Keratinocyte (primary cell): ENCODE data around the gene MAGI2. TPM values are rescaled to one million over a fixed set of nuclear protein-coding genes. Genes with fewer than 3 reads are reported as not detected.

ENCODE experiments used
- DNase-seq: peaks from one replicate; pipeline ENCODE4 v3.0.0-alpha.2; 2011; ENCODE audit warnings: low read depth, missing footprints, low spot score
- FAIRE-seq: peaks from 2 replicates; lab custom pipeline; 2011; peaks lifted over from hg19 to GRCh38; lab: Jason Lieb, UNC
- H2AFZ ChIP-seq: 2 replicates; pipeline ENCODE4 v1.6.0; 2012; ENCODE audit warnings: low read length, control low read depth, inconsistent platforms; ENCODE audit not compliant: control insufficient read depth
- H3K27ac ChIP-seq: 2 replicates; pipeline ENCODE4 v1.5.1; 2011; ENCODE audit warnings: low read length; ENCODE audit not compliant: control insufficient read depth, insufficient read depth
- H3K27me3 ChIP-seq: 3 replicates; pipeline ENCODE4 v1.6.0; 2011; ENCODE audit warnings: low read length; ENCODE audit not compliant: control insufficient read depth, insufficient read depth; ENCODE audit errors: extremely low read depth
- H3K36me3 ChIP-seq, 2 experiments: 2 replicates in 1 of 2; 3 replicates in 1 of 2; pipeline ENCODE4 v1.5.1; 2011; ENCODE audit warnings: low read length in 2 of 2, mild to moderate bottlenecking in 1 of 2; ENCODE audit not compliant: control insufficient read depth in 2 of 2, insufficient read depth in 2 of 2; ENCODE audit errors: extremely low read depth in 1 of 2
- H3K4me1 ChIP-seq: 3 replicates; pipeline ENCODE4 v1.5.1; 2011; ENCODE audit warnings: low read length; ENCODE audit not compliant: control insufficient read depth, insufficient read depth; ENCODE audit errors: extremely low read depth
- H3K4me2 ChIP-seq: 3 replicates; pipeline ENCODE4 v1.6.0; 2011; ENCODE audit warnings: low read depth, low read length; ENCODE audit not compliant: control insufficient read depth, insufficient read depth; ENCODE audit errors: extremely low read depth
- H3K4me3 ChIP-seq, 3 experiments: fragments of 200-600 bp in 1 of 3; sonication (generic) in 1 of 3; 2 replicates in 2 of 3; 3 replicates in 1 of 3; pipeline ENCODE4 v1.5.1; 2011 to 2016; ENCODE audit warnings: low read length in 3 of 3, mild to moderate bottlenecking in 3 of 3, control low read depth in 2 of 3, inconsistent platforms in 1 of 3, low read depth in 1 of 3, mixed read lengths in 1 of 3, mixed run types in 1 of 3, moderate library complexity in 1 of 3; ENCODE audit not compliant: control insufficient read depth in 2 of 3, insufficient read depth in 2 of 3; ENCODE audit errors: extremely low read depth in 1 of 3
- H3K79me2 ChIP-seq: 2 replicates; pipeline ENCODE4 v1.6.0; 2012; ENCODE audit warnings: low read length; ENCODE audit not compliant: control insufficient read depth, insufficient read depth
- H3K9ac ChIP-seq: 3 replicates; pipeline ENCODE4 v1.6.0; 2011; ENCODE audit warnings: low read length; ENCODE audit not compliant: control insufficient read depth, insufficient read depth; ENCODE audit errors: extremely low read depth
- H3K9me1 ChIP-seq: 3 replicates; pipeline ENCODE4 v1.6.0; 2011; ENCODE audit warnings: low read length; ENCODE audit not compliant: control insufficient read depth, insufficient read depth; ENCODE audit errors: extremely low read depth
- H3K9me3 ChIP-seq: 2 replicates; pipeline ENCODE4 v1.5.1; 2012; ENCODE audit warnings: low read depth, low read length; ENCODE audit not compliant: control insufficient read depth
- H4K20me1 ChIP-seq: 3 replicates; pipeline ENCODE4 v1.6.0; 2011; ENCODE audit warnings: low read length; ENCODE audit not compliant: control insufficient read depth, insufficient read depth; ENCODE audit errors: extremely low read depth
- CTCF ChIP-seq, 3 experiments: IDR thresholded peaks in 1 of 3; conservative IDR thresholded peaks in 1 of 3; optimal IDR thresholded peaks in 1 of 3; 2 replicates in 2 of 3; 3 replicates in 1 of 3; pipeline versions ENCODE3 to v1.5.1; 2011; ENCODE audit warnings: low read length in 3 of 3, mild to moderate bottlenecking in 3 of 3, moderate library complexity in 2 of 3, control low read depth in 1 of 3, inconsistent platforms in 1 of 3; ENCODE audit not compliant: insufficient read depth in 2 of 3; ENCODE audit errors: extremely low read depth in 1 of 3
- EZH2 ChIP-seq: IDR thresholded peaks from one replicate; pipeline ENCODE4 v1.6.1; 2012; ENCODE audit warnings: inconsistent platforms, mild to moderate bottlenecking, low read length, moderate library complexity
- dilution Hi-C: fragments of 300-500 bp; cut with MboI; formaldehyde crosslinking; loops from one replicate; pipeline ENCODE4 v1.7.0; 2020; ENCODE audit warnings: low sequenced_read_pairs; ENCODE audit not compliant: extremely low pct_ligation_motif_present
- polyA plus RNA-seq, 5 experiments: library from polyadenylated mRNA; depleted of rRNA in 3 of 5; stranded (reverse) in 3 of 5; stranded (forward) in 1 of 5; unstranded in 1 of 5; fragments of >200 nt; gene quantifications; 1 replicate in 1 of 5; 2 replicates in 3 of 5; 3 replicates in 1 of 5; pipeline versions ENCODE4 v1.2.1 to v1.2.3, GENCODE V29; 2011 to 2012; ENCODE audit warnings: missing spikeins in 2 of 5, low read depth in 1 of 5, low replicate concordance in 1 of 5

The MAGI2 gene
- polyA plus RNA-seq, 1 donor (not counting 4 experiments of a cell fraction or from before 2014, with no cell fraction given) = 0.07 TPM

- Histone ChIP-seq H3K4me1 (no peaks in the 10 kb centered on the region), H3K9me1 (no peaks in the 10 kb centered on the region), H3K9ac (no peak overlapping the region), H3K9me3 (no peaks in the 10 kb centered on the region), H3K27me3 (no peaks in the 10 kb centered on the region), H4K20me1 (no peaks in the 10 kb centered on the region), H3K4me2 (no peak overlapping the region), H3K4me3 (no peak overlapping the region), H2AFZ (no peak overlapping the region), H3K27ac (no peak overlapping the region), H3K79me2 (no peaks in the 10 kb centered on the region), H3K36me3 (no peaks in the 10 kb centered on the region)
- TF ChIP-seq EZH2 (no peak), CTCF (optimal IDR thresholded peaks at IDR 0.05 in 1 of 3, IDR thresholded peaks at IDR 0.05 in 1 of 3, conservative IDR thresholded peaks at IDR 0.05 in 1 of 3; ENCODE audit: extremely low read depth in 1 of 3, insufficient read depth in 2 of 3, low read length in 3 of 3) (no peak)
- no peak for FAIRE-seq
- no peak for DNase-seq
- dilution Hi-C loops = no loop called here
These were observed 910.5 kb downstream of the MAGI2 start for GRCh38 chr7:78542981-78543380.

GRCh38 chr7:78542541-78542940, 910.9 kb downstream of the MAGI2 start:
- FAIRE-seq (no peak), DNase-seq (no peak)
- no peak overlapping the region for H2AFZ ChIP-seq
- no peaks in the 10 kb centered on the region for H3K27me3 ChIP-seq
- no peak overlapping the region for H3K4me3 ChIP-seq
- H3K36me3 ChIP-seq = no peaks in the 10 kb centered on the region
- no peak for TF ChIP-seq CTCF (optimal IDR thresholded peaks at IDR 0.05 in 1 of 3, IDR thresholded peaks at IDR 0.05 in 1 of 3, conservative IDR thresholded peaks at IDR 0.05 in 1 of 3; ENCODE audit: extremely low read depth in 1 of 3, insufficient read depth in 2 of 3, low read length in 3 of 3)
- no peak for TF ChIP-seq EZH2
- no peak overlapping the region for H3K9ac ChIP-seq
- no peaks in the 10 kb centered on the region for H4K20me1 ChIP-seq
- no peak overlapping the region for H3K4me2 ChIP-seq
- H3K9me1 ChIP-seq = no peaks in the 10 kb centered on the region
- no peak overlapping the region for H3K27ac ChIP-seq
- H3K9me3 ChIP-seq = no peaks in the 10 kb centered on the region
- no peaks in the 10 kb centered on the region for H3K79me2 ChIP-seq
- dilution Hi-C loops = no loop called here
- no peaks in the 10 kb centered on the region for H3K4me1 ChIP-seq
